ENCODE data around the gene KRTAP12-2.
"Not testable (repeated sequence)": the region's sequence is repeated elsewhere in the genome, so short reads cannot be mapped to it uniquely, and the experiment has no call there.

KRTAP12-2 gene

DNA sequence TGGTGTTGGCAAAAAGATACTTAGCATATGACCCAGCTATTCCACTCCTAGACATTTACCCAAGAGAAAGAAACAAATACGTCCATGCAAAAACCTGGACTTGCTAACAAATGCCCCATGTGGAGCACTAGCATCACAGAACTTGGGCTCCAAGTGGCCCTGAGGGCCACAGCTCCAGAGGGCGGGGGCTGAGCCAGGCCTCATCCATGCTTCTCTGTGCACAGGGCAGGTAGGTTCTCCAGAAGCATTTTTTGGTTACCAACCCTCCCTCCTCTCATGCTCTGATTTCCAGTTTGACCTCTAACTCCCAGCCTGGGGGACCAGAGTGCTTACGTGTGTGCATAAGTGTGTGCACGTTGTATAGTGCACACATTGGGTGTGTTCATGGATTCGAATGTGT, 2.0 kb downstream of the KRTAP12-2 start:
- TF ChIP-seq, protein P1, sequence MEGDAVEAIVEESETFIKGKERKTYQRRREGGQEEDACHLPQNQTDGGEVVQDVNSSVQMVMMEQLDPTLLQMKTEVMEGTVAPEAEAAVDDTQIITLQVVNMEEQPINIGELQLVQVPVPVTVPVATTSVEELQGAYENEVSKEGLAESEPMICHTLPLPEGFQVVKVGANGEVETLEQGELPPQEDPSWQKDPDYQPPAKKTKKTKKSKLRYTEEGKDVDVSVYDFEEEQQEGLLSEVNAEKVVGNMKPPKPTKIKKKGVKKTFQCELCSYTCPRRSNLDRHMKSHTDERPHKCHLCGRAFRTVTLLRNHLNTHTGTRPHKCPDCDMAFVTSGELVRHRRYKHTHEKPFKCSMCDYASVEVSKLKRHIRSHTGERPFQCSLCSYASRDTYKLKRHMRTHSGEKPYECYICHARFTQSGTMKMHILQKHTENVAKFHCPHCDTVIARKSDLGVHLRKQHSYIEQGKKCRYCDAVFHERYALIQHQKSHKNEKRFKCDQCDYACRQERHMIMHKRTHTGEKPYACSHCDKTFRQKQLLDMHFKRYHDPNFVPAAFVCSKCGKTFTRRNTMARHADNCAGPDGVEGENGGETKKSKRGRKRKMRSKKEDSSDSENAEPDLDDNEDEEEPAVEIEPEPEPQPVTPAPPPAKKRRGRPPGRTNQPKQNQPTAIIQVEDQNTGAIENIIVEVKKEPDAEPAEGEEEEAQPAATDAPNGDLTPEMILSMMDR (IDR thresholded peaks at IDR 0.05; ENCODE audit: insufficient read depth, low read depth, low read length, missing control alignments), result no peak
- H3K4me3 ChIP-seq (ENCODE audit: low read depth, low read length), result no peak overlapping the region
- no peak for DNase-seq (ENCODE audit: low read depth)

DNA sequence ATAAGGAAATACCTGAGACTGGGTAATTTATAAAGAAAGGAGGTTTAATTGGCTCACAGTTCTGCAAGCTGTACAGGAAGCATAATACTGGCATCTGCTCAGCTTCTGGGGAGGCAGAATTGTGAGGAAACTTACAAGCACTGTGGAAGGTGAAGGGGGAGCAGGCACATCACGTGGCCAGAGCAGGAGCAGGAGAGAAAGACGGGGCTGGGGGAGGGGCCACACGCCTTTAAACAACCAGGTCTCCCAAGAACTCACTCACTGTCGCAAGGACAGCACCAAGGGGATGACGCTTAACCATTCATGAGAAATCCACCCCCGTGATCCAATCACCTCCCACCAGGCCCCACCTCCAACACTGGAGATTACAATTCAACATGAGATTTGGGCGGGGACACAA, 5.2 kb downstream of the KRTAP12-2 start:
- DNase-seq (ENCODE audit: low read depth); H3K4me3 ChIP-seq (ENCODE audit: low read depth, low read length): not testable (repeated sequence)

DNA sequence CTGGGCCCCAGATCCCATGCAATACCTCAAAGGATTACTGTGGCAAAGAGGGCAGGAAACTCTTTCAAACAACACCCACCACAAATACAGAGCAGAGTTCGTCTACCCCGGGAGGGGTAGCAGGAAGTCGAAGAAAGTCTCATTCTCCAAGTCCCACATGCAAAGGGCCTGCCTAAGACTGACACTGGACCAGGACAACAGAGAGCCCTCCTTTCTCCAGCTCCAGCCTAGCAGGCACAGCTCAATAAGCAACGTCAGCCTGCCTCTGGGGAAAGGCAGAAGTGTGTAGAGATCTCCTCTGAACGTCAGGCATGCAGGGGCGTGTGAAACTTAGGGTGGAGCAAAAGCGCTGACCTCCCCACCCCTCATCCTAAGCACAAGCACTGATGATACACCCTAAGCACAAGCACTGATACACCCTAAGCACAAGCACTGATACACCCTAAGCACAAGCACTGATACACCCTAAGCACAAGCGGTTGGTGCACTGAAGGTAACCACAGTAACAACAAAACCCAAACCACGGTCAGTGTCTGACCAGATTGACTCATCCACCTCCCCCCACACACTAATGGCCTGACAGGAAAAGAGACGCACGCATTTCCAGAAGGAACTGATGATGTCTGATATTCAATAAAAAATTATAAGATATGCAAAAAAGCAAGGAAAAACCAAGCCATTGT, 7.7 kb downstream of the KRTAP12-2 start:
- H3K4me3 ChIP-seq (ENCODE audit: low read depth, low read length), result no peak overlapping the region
- TF ChIP-seq, protein P1 (IDR thresholded peaks at IDR 0.05; ENCODE audit: insufficient read depth, low read depth, low read length, missing control alignments), result no peak
- DNase-seq (ENCODE audit: low read depth), result peak; percentile 39

DNA sequence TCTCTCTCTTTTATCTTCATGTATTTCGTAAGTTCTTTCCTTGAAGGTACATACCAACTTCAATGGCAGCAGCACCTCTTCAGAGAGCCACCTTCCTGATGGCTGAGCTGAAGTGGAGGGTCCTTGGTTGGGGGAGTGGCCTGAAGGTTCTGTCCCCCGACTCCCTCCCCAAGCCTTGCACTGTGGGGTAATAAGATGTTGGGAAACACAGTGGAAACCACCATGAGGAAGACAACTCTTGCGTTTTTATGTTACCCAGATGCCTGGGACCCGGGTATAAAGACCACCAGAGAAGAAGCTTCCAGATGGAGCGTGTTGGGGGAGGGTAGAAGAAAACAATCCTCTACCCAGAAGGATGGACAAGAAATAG, 8.2 kb downstream of the KRTAP12-2 start:
- DNase-seq (ENCODE audit: low read depth), result no peak
- H3K4me3 ChIP-seq (ENCODE audit: low read depth, low read length), result no peak overlapping the region
- TF ChIP-seq, protein P1 (IDR thresholded peaks at IDR 0.05; ENCODE audit: insufficient read depth, low read depth, low read length, missing control alignments), result no peak

DNA sequence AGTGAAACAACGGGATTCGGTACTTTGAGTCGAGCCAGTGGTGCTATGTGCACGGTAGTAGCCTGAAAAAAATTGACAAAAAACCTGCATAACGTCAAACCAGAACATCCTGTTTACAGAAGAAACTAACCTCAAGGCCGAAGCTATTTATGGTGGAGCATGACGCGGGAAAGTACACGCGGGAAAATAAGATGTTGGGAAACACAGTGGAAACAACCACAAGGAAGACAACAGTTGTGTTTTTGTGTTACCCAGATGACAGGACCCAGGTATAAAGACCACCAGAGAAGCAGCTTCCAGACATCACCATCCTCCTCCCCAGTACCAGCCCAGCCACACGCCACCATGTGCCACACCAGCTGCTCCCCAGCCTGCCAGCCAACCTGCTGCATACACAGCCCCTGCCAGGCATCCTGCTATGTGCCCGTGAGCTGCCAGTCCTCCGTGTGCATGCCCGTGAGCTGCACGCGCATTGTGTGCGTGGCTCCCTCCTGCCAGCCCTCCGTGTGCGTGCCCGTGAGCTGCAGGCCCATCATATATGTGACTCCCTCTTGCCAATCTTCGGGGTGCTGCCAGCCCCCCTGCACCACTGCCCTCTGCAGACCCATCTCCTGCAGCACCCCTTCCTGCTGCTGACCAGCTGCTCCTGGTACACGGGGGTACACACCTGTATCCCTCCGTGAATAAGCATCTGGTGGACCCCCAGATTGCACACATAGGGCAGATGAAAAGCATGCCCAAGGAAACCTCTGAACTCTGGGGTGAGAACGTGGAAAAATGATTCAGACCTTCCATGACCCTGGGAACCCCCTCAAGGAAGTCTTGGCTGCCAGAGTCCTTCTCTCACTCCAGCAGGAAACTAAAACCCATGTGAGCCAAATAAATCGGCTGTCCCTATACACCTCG, 8.8 kb downstream of the KRTAP12-2 start, which contains the start of gene KRTAP12-3:
Gene KRTAP12-3, plus strand, starts transcription at position 298 of the 906 bp plus-strand sequence. Its CDS starts 48 bp downstream, at position 346.
- H3K4me3 ChIP-seq (ENCODE audit: low read depth, low read length), result no peak within 1 kb of the TSS
- peak; percentile 27 for DNase-seq (ENCODE audit: low read depth)
- TF ChIP-seq, protein P1 (IDR thresholded peaks at IDR 0.05; ENCODE audit: insufficient read depth, low read depth, low read length, missing control alignments), result no peak

DNA sequence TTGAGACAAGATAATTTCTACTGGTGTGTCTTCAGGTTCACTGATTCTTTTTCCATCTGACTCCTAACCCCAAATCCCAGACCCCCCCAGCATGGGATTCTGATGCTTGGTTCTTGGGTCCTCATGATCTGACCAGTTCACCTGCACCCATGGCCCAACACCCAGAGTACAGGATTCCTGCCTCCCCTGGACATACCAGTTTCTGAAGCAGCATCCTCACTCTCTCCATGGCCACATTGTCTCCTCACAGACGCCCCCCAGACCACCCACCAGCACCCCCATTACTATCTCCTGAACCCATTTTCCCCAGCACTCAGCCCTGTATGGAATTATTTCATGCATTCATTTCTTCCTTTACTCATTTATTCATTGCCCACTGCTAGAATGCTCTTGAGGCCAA, 9.9 kb downstream of the KRTAP12-2 start:
- H3K4me3 ChIP-seq (ENCODE audit: low read depth, low read length), result no peak overlapping the region
- DNase-seq (ENCODE audit: low read depth), result no peak
- TF ChIP-seq, protein P1 (IDR thresholded peaks at IDR 0.05; ENCODE audit: insufficient read depth, low read depth, low read length, missing control alignments), result no peak

DNA sequence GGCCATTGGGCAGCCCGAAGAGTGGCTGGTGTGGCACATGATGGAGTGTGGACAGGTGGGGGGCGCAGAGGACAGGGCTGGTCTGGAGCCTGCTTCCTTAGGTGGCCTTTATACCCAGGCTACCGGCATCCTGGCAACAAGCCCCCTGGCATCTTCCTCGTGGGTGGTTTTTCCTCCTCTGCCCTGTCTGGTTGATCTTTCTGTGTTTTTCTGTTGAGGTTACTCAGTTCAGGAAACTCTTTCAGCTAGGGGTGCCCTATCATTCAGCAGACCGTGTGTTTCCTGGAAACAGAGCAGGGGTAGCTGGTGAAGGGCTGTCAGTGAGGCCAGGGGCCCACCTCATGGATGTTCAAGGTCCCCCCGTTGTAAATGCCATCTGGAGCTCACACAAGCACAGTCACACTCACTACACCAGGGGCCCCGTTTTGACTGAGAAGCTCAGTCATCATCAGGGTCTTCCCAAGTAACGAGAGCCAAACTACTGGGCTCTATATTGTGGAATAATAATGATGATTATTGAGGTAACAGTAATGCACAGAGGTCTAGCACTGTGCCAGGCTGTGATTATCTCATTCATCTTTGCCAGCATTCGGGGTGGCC, 12.1 kb downstream of the KRTAP12-2 start, which contains the start of gene KRTAP12-4:
Gene KRTAP12-4, minus strand, starts transcription at position 84 of the 600 bp plus-strand sequence. Its CDS starts 45 bp downstream, at position 39.
- TF ChIP-seq, protein P1 (IDR thresholded peaks at IDR 0.05; ENCODE audit: insufficient read depth, low read depth, low read length, missing control alignments), result no peak
- DNase-seq (ENCODE audit: low read depth), result no peak

More for the DNA sequence above, 12.1 kb downstream of the KRTAP12-2 start, which contains the start of gene KRTAP12-4:
- no peak within 1 kb of the TSS for H3K4me3 ChIP-seq (ENCODE audit: low read depth, low read length)
